MM.1S (cell line): ENCODE data around the gene COL12A1.

ENCODE experiments used
- CTCF ChIP-seq: fragments of 300-600 bp; sonication (generic); IDR thresholded peaks from 2 replicates; pipeline ENCODE4 v1.5.1; 2016; ENCODE audit warnings: antibody characterized with exemption, low read length, mixed read lengths
- EZH2 ChIP-seq: fragments of 300-600 bp; sonication (generic); optimal IDR thresholded peaks from 2 replicates; pipeline ENCODE3; 2017; ENCODE audit warnings: low read depth, mild to moderate bottlenecking, antibody characterized with exemption, low read length, mixed read lengths
- EZH2phosphoT487 ChIP-seq: fragments of 300-600 bp; sonication (generic); IDR thresholded peaks from 2 replicates; pipeline ENCODE4 v1.6.1; 2018; ENCODE audit warnings: antibody characterized with exemption, low read length

- TF ChIP-seq EZH2 = no peak
- no peak for TF ChIP-seq CTCF
- no peak for TF ChIP-seq EZH2phosphoT487
Measured at GRCh38 chr6:75154973-75155372, 50.9 kb downstream of the COL12A1 start.
